Lower leg skin (tissue), 3 donors: ENCODE measurements around the gene HOXD10.

Source experiments
- CTCF ChIP-seq, 3 donors: fragments of 450-650 bp; IDR thresholded peaks; one replicate each; pipeline ENCODE4 v1.5.1; 2016; ENCODE audit warnings: antibody characterized with exemption in 3 of 3, mild to moderate bottlenecking in 3 of 3, moderate library complexity in 2 of 3
- POLR2A ChIP-seq, 2 donors: fragments of 450-650 bp; IDR thresholded peaks; one replicate each; pipeline ENCODE4 v1.6.1; 2016 to 2017; ENCODE audit warnings: antibody characterized with exemption in 2 of 2, mild to moderate bottlenecking in 1 of 2, moderate library complexity in 1 of 2

- TF ChIP-seq CTCF (IDR thresholded peaks at IDR 0.05) (no peak), POLR2A (IDR thresholded peaks at IDR 0.05) (no peak)
Measured at GRCh38 chr2:176083796-176084261, 32.7 kb upstream of the HOXD10 start, which contains the start of gene EVX2.
